HG03460 (cell line): ENCODE results near the gene ACSM6.

Experiments used
- ATAC-seq: cut with Tn5 transposase; IDR thresholded peaks from one replicate; pipeline ENCODE4 v1.9.1; 2021; ENCODE audit not compliant: unreplicated experiment

The ACSM6 gene

GRCh38 chr10:95265572-95265971, 71.5 kb downstream of the ACSM6 start:
- ATAC-seq = no peak

DNA sequence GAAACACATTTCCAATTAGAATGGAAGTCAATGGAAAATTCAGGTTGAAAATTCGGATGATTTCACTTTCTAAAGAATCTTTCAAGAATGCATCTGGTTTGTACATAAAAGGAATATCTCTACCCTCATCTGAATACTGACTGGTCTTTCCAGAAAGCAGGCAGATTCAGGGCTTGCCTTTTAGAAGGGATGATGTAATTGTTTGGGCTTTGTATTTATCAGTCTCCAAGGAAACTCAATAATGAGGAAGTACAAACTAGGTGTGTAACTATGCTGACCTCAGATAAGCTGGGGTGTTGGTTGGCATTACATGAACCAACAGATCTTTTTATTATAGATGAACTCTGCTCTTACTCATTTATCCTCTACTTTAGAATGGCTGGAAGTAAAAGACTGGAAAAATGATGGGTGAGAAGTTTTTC, 72.6 kb downstream of the ACSM6 start:
- peak; percentile 81 for ATAC-seq

DNA sequence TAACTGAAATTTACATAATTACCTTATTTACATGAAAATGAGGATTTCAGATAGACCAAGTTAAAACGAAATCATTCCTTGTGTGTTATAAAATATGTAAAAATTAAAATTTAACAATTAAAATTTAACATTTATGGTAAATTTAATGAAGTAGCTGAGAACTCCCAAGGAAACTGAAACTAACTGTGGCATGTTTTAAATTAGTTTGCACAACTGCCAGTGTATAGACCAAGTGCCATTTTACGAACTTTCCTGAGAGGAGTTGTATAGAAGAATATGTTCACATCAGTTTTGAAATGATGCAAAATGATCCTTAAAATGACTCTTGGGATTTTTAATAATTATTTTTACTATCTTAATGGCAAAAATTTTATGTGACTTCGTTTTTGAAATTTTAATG, 73.2 kb downstream of the ACSM6 start:
- no peak for ATAC-seq

DNA sequence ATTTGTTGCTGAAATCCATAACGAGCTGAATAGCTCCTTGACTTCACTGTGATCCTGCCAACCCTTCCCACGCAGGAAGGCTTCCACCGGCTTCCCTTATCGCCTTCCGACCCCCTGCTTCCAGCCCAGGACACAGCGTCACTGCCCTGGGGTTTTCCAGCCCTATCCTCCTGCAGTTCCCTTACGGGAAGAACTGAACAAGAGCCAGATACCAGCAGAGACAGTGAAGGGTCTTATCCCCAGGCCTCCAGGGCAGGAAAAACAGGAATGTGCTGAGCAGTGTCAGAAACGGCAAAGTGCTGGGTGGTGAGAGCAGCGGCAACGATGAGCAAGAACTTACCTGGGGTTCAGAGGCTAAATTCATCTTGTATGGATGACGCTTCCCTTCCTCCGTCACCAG, 74.4 kb downstream of the ACSM6 start:
- no peak for ATAC-seq

- ATAC-seq = no peak
Measured at GRCh38 chr10:95273393-95274312, 79.6 kb downstream of the ACSM6 start.

- no peak for ATAC-seq
Measured at GRCh38 chr10:95275726-95276366, 81.8 kb downstream of the ACSM6 start.

GRCh38 chr10:95276367-95277200, 82.5 kb downstream of the ACSM6 start:
- ATAC-seq = no peak

- ATAC-seq = no peak
Measured at GRCh38 chr10:95277201-95277570, 83.1 kb downstream of the ACSM6 start.

- ATAC-seq = no peak
Measured at GRCh38 chr10:95277614-95278013, 83.6 kb downstream of the ACSM6 start.
